ENCODE measurements around the gene TXNRD1. TPM values are rescaled to one million over a fixed set of nuclear protein-coding genes. Genes with fewer than 3 reads are reported as not detected.

TXNRD1 gene
- total RNA-seq, 6 experiments from 2014 or later, result 40.3 to 153 (median 74.5) TPM

GRCh38 chr12:104350211-104351056, 134.9 kb downstream of the TXNRD1 start:
- peaks cover 0 to 69% (median 19%) of the 10 kb centered on the region in 4 donors for H3K36me3 ChIP-seq
- ATAC-seq (no peak), DNase-seq (no peak)
- no peaks in the 10 kb centered on the region for H3K9me3 ChIP-seq
- intact Hi-C loops (cut with DNase I), result loop anchor here in 1 of 2 donors (5.0 kb wide), 1 partner anchor 143 kb away; no protein-coding TSS in a partner anchor
- H3K4me3 ChIP-seq, result no peak overlapping the region
- no peaks in the 10 kb centered on the region for H3K4me1 ChIP-seq
- WGBS (ENCODE audit: insufficient coverage, low coverage, low lambda C conversion rate, missing lambda C conversion rate), result 90% methylated on average over 8 of the region's 8 CpGs
- no peaks in the 10 kb centered on the region for H3K27me3 ChIP-seq
- TF ChIP-seq POLR2A (IDR thresholded peaks at IDR 0.05) (no peak), CTCF (IDR thresholded peaks at IDR 0.05) (no peak)
- no peak overlapping the region for H3K27ac ChIP-seq

GRCh38 chr12:104351057-104351983, 135.7 kb downstream of the TXNRD1 start:
- no peak for DNase-seq
- intact Hi-C loops (cut with DNase I), result loop anchor here in 1 of 2 donors (5.0 kb wide), 1 partner anchor 144 kb away; no protein-coding TSS in a partner anchor
- Histone ChIP-seq H3K4me1 (no peaks in the 10 kb centered on the region), H3K27me3 (no peaks in the 10 kb centered on the region), H3K9me3 (no peaks in the 10 kb centered on the region), H3K27ac (no peak overlapping the region), H3K4me3 (no peak overlapping the region), H3K36me3 (peaks cover 0 to 60% (median 17%) of the 10 kb centered on the region in 4 donors)
- TF ChIP-seq POLR2A (IDR thresholded peaks at IDR 0.05) (no peak), CTCF (IDR thresholded peaks at IDR 0.05) (no peak)
- 95% methylated on average over 4 of the region's 4 CpGs for WGBS (ENCODE audit: insufficient coverage, low coverage, low lambda C conversion rate, missing lambda C conversion rate)
- no peak for ATAC-seq

- TF ChIP-seq POLR2A (IDR thresholded peaks at IDR 0.05) (no peak), CTCF (IDR thresholded peaks at IDR 0.05) (no peak)
- Histone ChIP-seq H3K4me3 (no peak overlapping the region), H3K27me3 (no peaks in the 10 kb centered on the region), H3K9me3 (no peaks in the 10 kb centered on the region), H3K4me1 (no peaks in the 10 kb centered on the region), H3K36me3 (peaks cover 0 to 51% (median 17%) of the 10 kb centered on the region in 4 donors), H3K27ac (no peak overlapping the region)
- DNase-seq (no peak), ATAC-seq (peak in 2 of 4 donors; percentile 28 to 45)
- intact Hi-C loops (cut with DNase I), result loop anchor here in 1 of 2 donors (5.0 kb wide), 1 partner anchor 145 kb away; no protein-coding TSS in a partner anchor
- WGBS (ENCODE audit: insufficient coverage, low coverage, low lambda C conversion rate, missing lambda C conversion rate), result 96% methylated on average over 2 of the region's 3 CpGs
These were observed 136.6 kb downstream of the TXNRD1 start for GRCh38 chr12:104352106-104352713.

All from right lobe of liver (tissue), 6 donors.